GM12872 (cell line): Measurements from ENCODE around the gene PHF20.
A peak's percentile ranks its signal among the peaks of the same experiment; 100 is the strongest.

ENCODE experiments used
- TF ChIP-seq, protein P1 (sequence below): IDR thresholded peaks from 3 replicates; pipeline ENCODE4 v1.5.1; 2011; ENCODE audit warnings: low read depth, mild to moderate bottlenecking, low read length, moderate library complexity; ENCODE audit not compliant: insufficient read depth

Gene PHF20

GRCh38 chr20:35738410-35739179, 33.2 kb upstream of the PHF20 start:
- TF ChIP-seq, protein P1, sequence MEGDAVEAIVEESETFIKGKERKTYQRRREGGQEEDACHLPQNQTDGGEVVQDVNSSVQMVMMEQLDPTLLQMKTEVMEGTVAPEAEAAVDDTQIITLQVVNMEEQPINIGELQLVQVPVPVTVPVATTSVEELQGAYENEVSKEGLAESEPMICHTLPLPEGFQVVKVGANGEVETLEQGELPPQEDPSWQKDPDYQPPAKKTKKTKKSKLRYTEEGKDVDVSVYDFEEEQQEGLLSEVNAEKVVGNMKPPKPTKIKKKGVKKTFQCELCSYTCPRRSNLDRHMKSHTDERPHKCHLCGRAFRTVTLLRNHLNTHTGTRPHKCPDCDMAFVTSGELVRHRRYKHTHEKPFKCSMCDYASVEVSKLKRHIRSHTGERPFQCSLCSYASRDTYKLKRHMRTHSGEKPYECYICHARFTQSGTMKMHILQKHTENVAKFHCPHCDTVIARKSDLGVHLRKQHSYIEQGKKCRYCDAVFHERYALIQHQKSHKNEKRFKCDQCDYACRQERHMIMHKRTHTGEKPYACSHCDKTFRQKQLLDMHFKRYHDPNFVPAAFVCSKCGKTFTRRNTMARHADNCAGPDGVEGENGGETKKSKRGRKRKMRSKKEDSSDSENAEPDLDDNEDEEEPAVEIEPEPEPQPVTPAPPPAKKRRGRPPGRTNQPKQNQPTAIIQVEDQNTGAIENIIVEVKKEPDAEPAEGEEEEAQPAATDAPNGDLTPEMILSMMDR = no peak

DNA sequence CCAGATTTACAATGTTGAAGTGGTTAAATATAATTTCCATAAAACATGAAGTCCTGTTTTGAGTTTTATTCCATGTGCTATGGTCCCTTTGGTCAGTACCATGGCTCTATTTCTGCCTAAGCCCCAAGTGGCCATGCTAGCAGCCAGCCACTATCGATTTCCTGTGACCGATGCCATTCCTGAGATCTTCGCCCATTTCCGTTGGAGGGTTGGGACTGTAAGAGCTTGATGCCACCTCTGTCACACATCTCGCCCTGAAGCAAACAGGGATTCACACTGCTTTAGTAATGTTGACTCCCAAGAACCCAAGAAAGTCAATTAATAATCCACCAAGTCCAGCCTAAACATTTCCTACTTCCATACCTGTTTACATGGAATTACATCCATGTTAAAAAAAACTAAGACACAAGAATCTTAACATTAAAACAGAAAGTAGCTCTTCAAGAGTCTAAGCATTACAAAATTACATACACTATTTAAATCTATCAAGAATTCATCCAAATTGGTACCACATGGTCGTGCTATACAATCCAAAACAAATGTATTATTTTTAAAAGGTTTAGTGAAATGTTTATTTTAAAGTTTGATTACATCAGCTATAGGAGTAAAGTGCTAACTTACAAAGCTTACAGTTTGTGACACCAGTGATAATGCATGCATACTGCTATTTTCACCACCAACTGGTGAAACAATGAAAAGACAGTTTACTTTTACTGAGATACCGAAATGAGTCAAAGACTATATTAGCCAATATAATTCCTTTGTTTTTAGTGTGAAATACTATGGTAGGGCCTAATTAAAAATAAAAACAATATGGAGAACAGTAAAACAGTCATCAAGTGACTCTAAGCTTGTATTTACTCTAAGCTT, 32.3 kb upstream of the PHF20 start:
- TF ChIP-seq, protein P1 = peak; percentile 31; the same call in 1 of the 3 replicates

GRCh38 chr20:35741892-35742740, 29.7 kb upstream of the PHF20 start, which contains the start of gene RBM39:
Gene RBM39 (minus strand): TSS chr20:35742260. CDS start chr20:35740874, 1,386 bp downstream.
- TF ChIP-seq, protein P1 = peak; percentile 25; the same call in 1 of the 3 replicates

DNA sequence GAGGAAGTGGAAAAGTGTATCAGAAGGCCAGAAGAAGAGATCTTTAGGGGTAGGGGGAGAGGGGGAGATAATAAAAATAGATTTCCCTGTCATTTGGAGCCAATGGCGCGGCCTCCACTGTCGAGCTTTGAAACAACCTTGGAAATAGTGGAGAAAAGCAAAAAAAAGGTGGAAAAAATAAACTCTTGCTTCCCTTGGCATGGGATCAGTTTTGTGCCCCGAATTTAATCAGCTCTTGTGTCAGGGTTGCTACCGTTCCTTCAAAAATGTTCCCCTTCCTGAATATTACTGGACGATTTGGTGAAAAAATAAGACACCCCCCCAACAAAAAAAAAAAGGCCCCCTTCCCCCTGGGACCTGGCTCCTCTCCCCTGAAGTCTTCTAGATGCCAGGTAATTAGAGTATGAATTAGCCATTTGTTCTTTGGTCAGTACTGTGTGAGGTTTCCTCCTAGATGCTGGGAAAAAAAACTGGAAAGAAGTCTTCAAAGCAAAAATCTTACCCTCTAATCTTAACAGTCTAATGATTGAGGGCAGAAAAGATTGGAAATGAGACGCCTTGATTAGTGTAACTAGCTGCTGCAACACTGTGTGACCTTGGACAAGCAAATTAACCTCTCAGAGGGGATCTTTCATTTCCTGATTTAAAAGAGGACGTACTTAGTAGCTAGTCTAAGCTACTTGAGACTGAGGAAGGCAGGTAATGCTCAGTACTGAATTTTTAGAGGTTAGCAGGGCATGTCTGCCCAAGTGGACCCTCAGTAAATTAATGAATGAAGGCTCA, 28.9 kb upstream of the PHF20 start:
- TF ChIP-seq, protein P1 = no peak

- TF ChIP-seq, protein P1 = no peak
Observed at GRCh38 chr20:35743693-35744491, 27.9 kb upstream of the PHF20 start.

GRCh38 chr20:35750611-35751010, 21.2 kb upstream of the PHF20 start:
- TF ChIP-seq, protein P1 = no peak
